Measurements from ENCODE around the gene SETD2.

Gene SETD2

DNA sequence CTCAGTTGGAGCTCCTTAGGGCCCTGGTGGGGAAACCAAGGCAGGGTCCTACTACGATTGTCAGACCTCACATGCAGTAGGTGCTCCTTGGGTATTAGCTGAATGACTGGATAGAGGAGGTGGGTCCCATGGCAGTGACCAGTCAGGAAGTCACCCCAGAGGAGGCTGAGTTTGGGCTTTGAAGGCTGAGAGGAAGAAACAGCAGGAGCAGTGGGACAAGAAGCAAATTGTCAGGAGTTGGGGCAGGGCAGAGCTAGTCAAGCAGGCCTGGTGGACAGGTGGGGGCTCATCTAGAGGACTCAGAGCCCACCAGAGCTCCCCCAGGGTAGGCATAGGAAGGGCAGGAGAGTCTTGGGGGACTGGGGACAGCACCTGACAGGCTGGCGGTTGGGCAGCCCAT is 181.4 kb downstream of the SETD2 start:
- TF ChIP-seq, protein P1, sequence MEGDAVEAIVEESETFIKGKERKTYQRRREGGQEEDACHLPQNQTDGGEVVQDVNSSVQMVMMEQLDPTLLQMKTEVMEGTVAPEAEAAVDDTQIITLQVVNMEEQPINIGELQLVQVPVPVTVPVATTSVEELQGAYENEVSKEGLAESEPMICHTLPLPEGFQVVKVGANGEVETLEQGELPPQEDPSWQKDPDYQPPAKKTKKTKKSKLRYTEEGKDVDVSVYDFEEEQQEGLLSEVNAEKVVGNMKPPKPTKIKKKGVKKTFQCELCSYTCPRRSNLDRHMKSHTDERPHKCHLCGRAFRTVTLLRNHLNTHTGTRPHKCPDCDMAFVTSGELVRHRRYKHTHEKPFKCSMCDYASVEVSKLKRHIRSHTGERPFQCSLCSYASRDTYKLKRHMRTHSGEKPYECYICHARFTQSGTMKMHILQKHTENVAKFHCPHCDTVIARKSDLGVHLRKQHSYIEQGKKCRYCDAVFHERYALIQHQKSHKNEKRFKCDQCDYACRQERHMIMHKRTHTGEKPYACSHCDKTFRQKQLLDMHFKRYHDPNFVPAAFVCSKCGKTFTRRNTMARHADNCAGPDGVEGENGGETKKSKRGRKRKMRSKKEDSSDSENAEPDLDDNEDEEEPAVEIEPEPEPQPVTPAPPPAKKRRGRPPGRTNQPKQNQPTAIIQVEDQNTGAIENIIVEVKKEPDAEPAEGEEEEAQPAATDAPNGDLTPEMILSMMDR (IDR thresholded peaks at IDR 0.05; ENCODE audit: low read depth, low read length, missing control alignments) = no peak
- no peak for DNase-seq (ENCODE audit: low read depth)
- H3K4me3 ChIP-seq (ENCODE audit: low read depth, low read length) = no peak overlapping the region

DNA sequence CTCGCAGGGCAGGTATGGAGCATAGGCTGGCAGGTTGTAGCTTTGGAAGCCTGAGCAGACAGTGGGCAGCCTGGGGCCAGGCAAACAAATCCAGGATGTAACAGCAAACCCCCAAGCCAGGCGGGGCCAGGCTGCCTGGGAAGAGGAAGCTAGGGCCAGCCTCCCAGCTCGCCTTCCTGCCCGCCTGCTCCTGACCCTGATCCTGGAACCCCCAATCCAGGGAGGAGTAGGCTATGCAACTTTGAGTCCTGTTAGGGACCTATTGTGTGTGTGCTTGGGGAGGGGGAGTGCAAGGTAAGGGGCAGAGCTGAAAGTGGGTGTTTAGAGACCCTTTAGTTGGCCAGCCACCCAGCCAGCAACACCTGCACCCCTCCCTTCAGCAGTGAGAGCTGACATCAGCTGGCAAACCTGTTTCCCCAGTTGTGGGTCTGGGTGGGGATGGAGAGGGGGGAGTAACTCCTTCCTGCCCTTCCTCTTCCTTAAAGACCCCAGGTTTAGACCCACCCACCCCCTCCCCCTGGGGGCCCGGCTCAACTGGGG is 181.9 kb downstream of the SETD2 start:
- DNase-seq (ENCODE audit: low read depth) = no peak
- no peak overlapping the region for H3K4me3 ChIP-seq (ENCODE audit: low read depth, low read length)
- TF ChIP-seq, protein P1 (IDR thresholded peaks at IDR 0.05; ENCODE audit: low read depth, low read length, missing control alignments) = no peak

DNA sequence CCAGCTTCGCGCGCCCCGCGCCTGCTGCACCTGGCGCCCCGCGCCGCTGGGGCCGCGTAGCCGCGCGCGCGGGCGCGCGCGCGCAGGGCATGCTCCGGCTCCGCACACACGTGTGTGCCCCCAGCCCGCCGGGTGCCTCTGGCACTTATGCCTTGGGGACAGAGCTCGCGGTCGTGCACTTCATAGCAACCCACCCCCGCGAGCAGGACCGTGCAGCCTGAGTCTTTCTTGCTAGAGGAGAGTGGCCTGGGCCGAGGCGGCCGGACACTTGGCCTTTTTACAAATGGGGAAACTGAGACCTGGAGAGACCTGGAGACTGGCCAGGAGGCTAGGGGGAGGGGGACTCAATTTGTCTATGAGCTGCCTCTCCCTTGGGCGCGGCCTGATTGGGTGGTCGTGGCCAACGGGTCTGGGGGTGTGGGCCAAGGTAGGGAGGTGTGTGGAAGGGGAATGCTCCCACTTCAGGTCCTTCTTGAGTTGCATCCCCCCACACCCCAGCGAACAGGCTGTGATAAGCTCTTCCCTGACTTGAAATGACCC is 183.9 kb downstream of the SETD2 start:
- H3K4me3 ChIP-seq (ENCODE audit: low read depth, low read length) = peak overlapping the region; percentile 89
- TF ChIP-seq, protein P1 (IDR thresholded peaks at IDR 0.05; ENCODE audit: low read depth, low read length, missing control alignments) = no peak
- no peak for DNase-seq (ENCODE audit: low read depth)

DNA sequence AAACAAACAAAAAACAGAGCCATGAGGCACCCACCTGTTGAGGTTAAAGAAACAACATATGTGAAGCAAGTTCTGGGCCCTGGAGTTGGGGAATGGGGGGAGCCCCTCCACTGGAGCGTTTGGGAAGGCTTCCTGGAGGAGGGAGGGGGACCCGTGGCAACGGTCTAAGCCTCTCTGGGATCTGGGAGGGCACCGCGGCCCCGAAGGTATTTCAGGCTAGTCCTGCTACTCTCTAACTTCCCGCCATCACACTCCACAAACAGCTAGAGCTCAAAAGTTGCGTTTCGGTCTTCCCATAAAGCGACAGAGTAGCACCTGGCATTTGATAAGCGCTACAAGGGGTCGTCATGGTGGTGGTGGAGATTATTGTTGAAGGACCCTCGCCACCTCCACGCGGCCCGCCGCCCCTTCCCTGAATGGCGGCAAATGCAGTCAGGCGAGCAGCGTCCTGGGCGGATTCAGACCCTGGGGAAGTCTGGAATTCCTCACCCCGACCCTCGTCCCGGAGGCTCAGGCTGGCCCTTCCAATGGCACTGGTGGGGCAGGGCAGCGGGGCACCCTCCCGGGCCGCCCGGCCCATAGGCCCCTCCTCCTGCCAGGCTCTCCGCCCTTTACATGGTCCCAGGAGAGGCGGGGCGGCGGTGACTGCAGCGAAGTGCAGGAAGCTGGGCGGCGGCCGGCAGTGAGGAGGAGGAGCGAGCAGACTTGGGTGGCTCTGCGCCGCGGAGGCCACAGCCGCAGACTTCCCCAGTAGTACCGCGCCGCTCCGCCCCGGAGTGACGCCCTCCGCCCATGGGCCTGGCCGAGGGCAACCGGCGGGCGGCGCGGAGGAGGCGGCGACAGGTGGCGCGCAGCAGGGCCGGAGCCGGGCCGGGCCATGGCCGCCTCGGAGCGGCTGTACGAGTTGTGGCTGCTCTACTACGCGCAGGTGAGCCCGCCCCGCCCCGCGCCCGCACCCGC is 184.6 kb downstream of the SETD2 start, which contains the start of gene NBEAL2:
Gene NBEAL2 (plus strand): TSS at position 682 of the 960 bp plus-strand sequence. CDS start 196 bp downstream, at position 878.
- TF ChIP-seq, protein P1 (IDR thresholded peaks at IDR 0.05; ENCODE audit: low read depth, low read length, missing control alignments) = no peak
- peak; percentile 86 for DNase-seq (ENCODE audit: low read depth)
- H3K4me3 ChIP-seq (ENCODE audit: low read depth, low read length) = peak within 1 kb of the TSS; percentile 89

DNA sequence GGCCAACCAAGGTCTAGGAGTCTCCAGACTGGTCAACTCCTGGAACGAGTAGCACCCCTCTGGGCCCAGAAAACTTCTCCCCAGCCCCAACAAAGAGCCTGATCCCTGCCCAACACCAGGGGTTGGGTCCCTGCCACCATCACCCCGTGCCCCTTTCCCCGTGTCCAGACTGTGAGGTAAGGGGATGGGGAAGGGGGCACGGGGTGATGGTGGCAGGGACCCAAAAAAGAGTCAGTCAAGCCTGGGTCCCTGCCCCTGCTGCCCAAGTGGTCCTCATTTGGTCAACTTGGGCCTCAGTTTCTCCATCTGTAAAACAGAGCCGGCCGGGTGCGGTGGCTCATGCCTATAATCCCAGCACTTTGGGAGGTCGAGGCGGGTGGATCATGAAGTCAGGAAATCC is 185.5 kb downstream of the SETD2 start:
- H3K4me3 ChIP-seq (ENCODE audit: low read depth, low read length) = no peak overlapping the region; the same call in 1 of the 2 replicates
- no peak for DNase-seq (ENCODE audit: low read depth)
- TF ChIP-seq, protein P1 (IDR thresholded peaks at IDR 0.05; ENCODE audit: low read depth, low read length, missing control alignments) = no peak

DNA sequence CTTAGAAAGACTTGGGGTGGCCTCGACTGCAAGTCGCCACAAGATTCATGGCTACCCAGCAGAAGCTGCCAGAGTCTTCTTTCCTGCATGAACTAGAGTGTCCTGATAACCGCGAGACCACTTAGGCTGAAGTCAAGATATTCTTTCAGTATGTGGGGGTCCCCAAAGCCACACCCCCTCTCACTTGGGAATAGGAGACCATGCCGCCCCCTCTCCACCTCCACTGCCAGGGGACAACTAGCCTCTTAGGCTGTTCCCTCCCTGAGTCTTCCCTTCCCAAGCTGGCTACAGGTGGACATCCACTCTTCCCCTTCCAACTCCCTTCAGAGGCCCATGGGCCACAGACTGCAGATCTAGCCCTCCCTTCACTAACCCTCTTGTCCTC is 186.1 kb downstream of the SETD2 start:
- TF ChIP-seq, protein P1 (IDR thresholded peaks at IDR 0.05; ENCODE audit: low read depth, low read length, missing control alignments) = no peak
- no peak overlapping the region for H3K4me3 ChIP-seq (ENCODE audit: low read depth, low read length)
- no peak for DNase-seq (ENCODE audit: low read depth)

Data from GM12864 (cell line).